A549 (cell line): ENCODE results near the gene CIB4. TPM values are rescaled to one million over a fixed set of nuclear protein-coding genes. Genes with fewer than 3 reads are reported as not detected.

Experiments used
- ATAC-seq, 2 experiments: fragments of 200-7000 bp in 1 of 2; fragments of >200 bp in 1 of 2; cut with Nextera tagmentation in 1 of 2; cut with Tn5 transposase in 1 of 2; 3 replicates each; pipeline versions ENCODE4 v1.8.0 to v1.9.1; 2018 to 2020; ENCODE audit warnings: mild to moderate bottlenecking in 1 of 2, moderate library complexity in 1 of 2
- CTCF ChIA-PET: fragments of 300-600 bp; sonication (Branson Sonifier 250); formaldehyde crosslinking; extraction: SDS; loops from one replicate; lab custom pipeline; 2021; ENCODE audit warnings: antibody characterized with exemption, inconsistent platforms; lab: Yijun Ruan, JAX
- POLR2A ChIA-PET: fragments of 350-600 bp; formaldehyde crosslinking; extraction: SDS; loops from one replicate; lab custom pipeline; 2021; ENCODE audit warnings: antibody characterized with exemption, inconsistent platforms; lab: Yijun Ruan, JAX
- DNase-seq, 2 experiments: peaks; one replicate each; pipeline versions ENCODE4 v3.0.0 to v3.0.0-alpha.2; 2011 to 2016; ENCODE audit warnings: low read depth in 1 of 2, low spot score in 1 of 2
- FAIRE-seq: peaks from 2 replicates; lab custom pipeline; 2011; peaks lifted over from hg19 to GRCh38; lab: Jason Lieb, UNC
- H3K27ac ChIP-seq, 2 experiments: fragments of >200 bp; sonication (Bioruptor Twin); formaldehyde crosslinking; 3 replicates each; pipeline ENCODE4 v1.5.1; 2016 to 2017
- H3K4me1 ChIP-seq: fragments of >200 bp; sonication (Bioruptor Twin); formaldehyde crosslinking; 3 replicates; pipeline ENCODE4 v1.6.1; 2016
- H3K4me2 ChIP-seq: fragments of >200 bp; sonication (Bioruptor Twin); formaldehyde crosslinking; 3 replicates; pipeline ENCODE4 v1.6.1; 2016
- H3K4me3 ChIP-seq: fragments of >200 bp; sonication (Bioruptor Twin); formaldehyde crosslinking; 3 replicates; pipeline ENCODE4 v1.5.1; 2016
- H3K9me3 ChIP-seq: fragments of >200 bp; sonication (Bioruptor Twin); formaldehyde crosslinking; 3 replicates; pipeline ENCODE4 v1.6.1; 2016
- CEBPB ChIP-seq, 2 experiments: fragments of >200 bp in 1 of 2; sonication (Bioruptor Twin) in 1 of 2; formaldehyde crosslinking in 1 of 2; IDR thresholded peaks; 2 replicates each; pipeline ENCODE4 v1.6.1; 2012 to 2016
- CHD2 ChIP-seq: fragments of 150-350 bp; IDR thresholded peaks from 2 replicates; pipeline ENCODE4 v1.6.1; 2014; ENCODE audit warnings: low read length; ENCODE audit not compliant: partially characterized antibody
- CTCF ChIP-seq: fragments of >200 bp; sonication (Bioruptor Twin); formaldehyde crosslinking; IDR thresholded peaks from 3 replicates; pipeline ENCODE4 v1.5.1; 2016
- FOSB ChIP-seq: fragments of 250-450 bp; sonication (Bioruptor Pico); IDR thresholded peaks from 2 replicates; pipeline ENCODE4 v1.5.0; 2020; ENCODE audit warnings: mild to moderate bottlenecking, moderate library complexity
- GATA3 ChIP-seq: IDR thresholded peaks from 2 replicates; pipeline ENCODE4 v1.6.1; 2012; ENCODE audit warnings: borderline replicate concordance
- HMGXB4 ChIP-seq: fragments of 250-450 bp; sonication (Bioruptor Pico); IDR thresholded peaks from 2 replicates; pipeline ENCODE4 v1.5.0; 2021; ENCODE audit warnings: mild to moderate bottlenecking, moderate library complexity, borderline replicate concordance
- JUN ChIP-seq, 2 experiments: fragments of >200 bp; sonication (Bioruptor Twin); formaldehyde crosslinking; IDR thresholded peaks; 2 replicates in 1 of 2; 3 replicates in 1 of 2; pipeline ENCODE4 v1.6.1; 2016 to 2017
- KDM5A ChIP-seq: fragments of 200-600 bp; sonication (generic); IDR thresholded peaks from 2 replicates; pipeline ENCODE4 v1.6.1; 2016; ENCODE audit warnings: antibody characterized with exemption, mild to moderate bottlenecking
- NFE2L2 ChIP-seq: fragments of 150-350 bp; conservative IDR thresholded peaks from 2 replicates; pipeline ENCODE4 v1.6.1; 2014; ENCODE audit warnings: low read length
- PBX3 ChIP-seq: IDR thresholded peaks from 2 replicates; pipeline ENCODE4 v1.6.1; 2012
- POLR2AphosphoS2 ChIP-seq: conservative IDR thresholded peaks from 2 replicates; pipeline ENCODE4 v1.6.1; 2012; ENCODE audit warnings: low read length, improper control_type of control experiment, inconsistent platforms
- REST ChIP-seq: fragments of 200-600 bp; sonication (generic); IDR thresholded peaks from 2 replicates; pipeline ENCODE4 v1.6.1; 2016; ENCODE audit warnings: antibody characterized with exemption, mild to moderate bottlenecking, moderate library complexity
- RNF2 ChIP-seq: fragments of 200-600 bp; sonication (generic); IDR thresholded peaks from 2 replicates; pipeline ENCODE4 v1.6.1; 2016; ENCODE audit warnings: low read depth, mild to moderate bottlenecking, antibody characterized with exemption, moderate library complexity, borderline replicate concordance
- USF2 ChIP-seq: fragments of 450-650 bp; IDR thresholded peaks from 2 replicates; pipeline ENCODE4 v1.6.1; 2014; ENCODE audit warnings: antibody characterized with exemption
- ZFP36 ChIP-seq: fragments of 450-650 bp; IDR thresholded peaks from 2 replicates; pipeline ENCODE4 v1.6.1; 2014; ENCODE audit warnings: borderline replicate concordance; ENCODE audit not compliant: partially characterized antibody
- ZNF302 ChIP-seq: fragments of 250-450 bp; sonication (Bioruptor Pico); IDR thresholded peaks from 2 replicates; pipeline ENCODE4 v1.9.0; 2021; ENCODE audit warnings: inconsistent platforms, mild to moderate bottlenecking, moderate library complexity
- WGBS: methylation state at CpG from one replicate; pipeline ENCODE4 v1.1.6; 2017; ENCODE audit errors: missing lambda C conversion rate; 5-methylcytosine and 5-hydroxymethylcytosine counted together
- polyA plus RNA-seq, 4 experiments: library from polyadenylated mRNA; depleted of rRNA in 3 of 4; stranded (reverse); fragments of >200 nt; fragmentation: RNase III in 1 of 4; extraction: RNeasy Plus Mini Kit Qiagen cat#74134 plus additional on column Dnase treatment in 1 of 4; gene quantifications; 2 replicates in 3 of 4; 3 replicates in 1 of 4; pipeline ENCODE4 v1.2.3, GENCODE V29; 2011 to 2017

Gene CIB4
- polyA plus RNA-seq, 2 of the 4 experiments (the other 2 are of a cell fraction) = 0.30 to 1.0 TPM

GRCh38 chr2:26569216-26570082 is 71.7 kb downstream of the CIB4 start:
- no peak for ATAC-seq
- Histone ChIP-seq H3K4me2 (no peak overlapping the region), H3K9me3 (no peaks in the 10 kb centered on the region), H3K4me3 (no peak overlapping the region), H3K27ac (no peak overlapping the region), H3K4me1 (no peaks in the 10 kb centered on the region)
- ChIA-PET POLR2A (no interaction called here), CTCF (interaction anchor here (1.3 to 18.2 kb wide), 2 partner anchors 8 to 32 kb away, joined by 3 to 237 read pairs; no protein-coding TSS in a partner anchor)
- no peak for DNase-seq
- no peak for FAIRE-seq
- no peak for TF ChIP-seq GATA3
- no peak for TF ChIP-seq PBX3
- no peak for TF ChIP-seq CTCF
- no peak for TF ChIP-seq FOSB (CRISPR knock-in tag)
- TF ChIP-seq KDM5A = no peak
- no peak for TF ChIP-seq HMGXB4 (CRISPR knock-in tag)
- TF ChIP-seq ZNF302 (CRISPR knock-in tag) = no peak
- TF ChIP-seq REST = no peak
- TF ChIP-seq USF2 = no peak
- no peak for TF ChIP-seq CHD2
- no peak for TF ChIP-seq NFE2L2
- TF ChIP-seq CEBPB (IDR thresholded peaks at IDR 0.05) = no peak
- TF ChIP-seq JUN (IDR thresholded peaks at IDR 0.05) = no peak
- TF ChIP-seq RNF2 = no peak
- no peak for TF ChIP-seq ZFP36
- no peak for TF ChIP-seq POLR2AphosphoS2
- 67% methylated on average over 12 of the region's 12 CpGs for WGBS
